Mesodermal cell (in vitro differentiated cells): ENCODE data around the gene RHO.

Source experiments
- H3K27ac ChIP-seq: 2 replicates; pipeline ENCODE4 v1.7.0; 2013; ENCODE audit warnings: mild to moderate bottlenecking, low read depth, low read length, moderate library complexity; ENCODE audit not compliant: severe bottlenecking
- H3K36me3 ChIP-seq: 2 replicates; pipeline ENCODE4 v1.7.1; 2013; ENCODE audit warnings: mild to moderate bottlenecking, low read length, moderate library complexity; ENCODE audit not compliant: control insufficient read depth, insufficient read depth
- H3K4me1 ChIP-seq: one replicate; pipeline ENCODE4 v1.7.1; 2013; ENCODE audit warnings: mild to moderate bottlenecking, low read length; ENCODE audit not compliant: insufficient read depth, control insufficient read depth, poor library complexity, severe bottlenecking
- H3K4me3 ChIP-seq: 2 replicates; pipeline ENCODE4 v1.7.0; 2013; ENCODE audit warnings: low read length, control low read depth, mild to moderate bottlenecking; ENCODE audit not compliant: insufficient read depth, poor library complexity, severe bottlenecking; ENCODE audit errors: extremely low read depth
- H3K9me3 ChIP-seq: 2 replicates; pipeline ENCODE4 v1.7.1; 2013; ENCODE audit warnings: mild to moderate bottlenecking, low read length, moderate library complexity; ENCODE audit not compliant: control insufficient read depth
- WGBS, 2 experiments: methylation state at CpG; one replicate each; pipeline ENCODE4 v1.1.5; 2013; ENCODE audit warnings: missing lambda C conversion rate in 2 of 2; ENCODE audit not compliant: insufficient coverage in 2 of 2; 5-methylcytosine and 5-hydroxymethylcytosine counted together

Gene RHO

GRCh38 chr3:129560911-129561594, 32.6 kb downstream of the RHO start:
- peaks cover 87% of the 10 kb centered on the region for H3K36me3 ChIP-seq
- WGBS, 2 experiments, result 74 to 79% methylated on average over 15 to 16 of the region's 18 CpGs

GRCh38 chr3:129561619-129562248, 33.3 kb downstream of the RHO start:
- H3K36me3 ChIP-seq, result peaks cover 87% of the 10 kb centered on the region
- no peak overlapping the region for H3K27ac ChIP-seq
- H3K4me1 ChIP-seq, result peaks cover 47% of the 10 kb centered on the region
- no peaks in the 10 kb centered on the region for H3K9me3 ChIP-seq
- H3K4me3 ChIP-seq, result no peak overlapping the region
- WGBS, 2 experiments, result 96 to 97% methylated on average over 9 to 11 of the region's 18 CpGs

More at GRCh38 chr3:129560911-129561594, 32.6 kb downstream of the RHO start:
- H3K4me1 ChIP-seq, result peaks cover 47% of the 10 kb centered on the region
- no peak overlapping the region for H3K4me3 ChIP-seq
- no peaks in the 10 kb centered on the region for H3K9me3 ChIP-seq
- peak overlapping the region; percentile 76 for H3K27ac ChIP-seq

- 94 to 97% methylated on average over 19 of the region's 19 CpGs for WGBS, 2 experiments
Measured at GRCh38 chr3:129562803-129563202, 34.4 kb downstream of the RHO start.

GRCh38 chr3:129563332-129563731, 34.9 kb downstream of the RHO start:
- 90 to 99% methylated on average over 12 of the region's 12 CpGs for WGBS, 2 experiments
- peaks cover 35% of the 10 kb centered on the region for H3K4me1 ChIP-seq
- no peak overlapping the region for H3K4me3 ChIP-seq
- no peaks in the 10 kb centered on the region for H3K9me3 ChIP-seq
- H3K36me3 ChIP-seq, result peaks cover 84% of the 10 kb centered on the region
- no peak overlapping the region for H3K27ac ChIP-seq

More at GRCh38 chr3:129562803-129563202, 34.4 kb downstream of the RHO start:
- no peaks in the 10 kb centered on the region for H3K9me3 ChIP-seq
- H3K4me3 ChIP-seq, result no peak overlapping the region
- H3K36me3 ChIP-seq, result peaks cover 87% of the 10 kb centered on the region
- peaks cover 39% of the 10 kb centered on the region for H3K4me1 ChIP-seq
- H3K27ac ChIP-seq, result peak overlapping the region; percentile 41

GRCh38 chr3:129563850-129564535, 35.6 kb downstream of the RHO start:
- Histone ChIP-seq H3K9me3 (no peaks in the 10 kb centered on the region), H3K27ac (peak overlapping the region; percentile 1), H3K4me1 (peaks cover 28% of the 10 kb centered on the region), H3K36me3 (peaks cover 83% of the 10 kb centered on the region), H3K4me3 (no peak overlapping the region)
- WGBS, 2 experiments, result 88 to 97% methylated on average over 5 to 8 of the region's 8 CpGs

GRCh38 chr3:129564981-129565644, 36.7 kb downstream of the RHO start:
- Histone ChIP-seq H3K27ac (peak overlapping the region; percentile 29), H3K4me3 (no peak overlapping the region), H3K4me1 (peaks cover 21% of the 10 kb centered on the region), H3K9me3 (no peaks in the 10 kb centered on the region), H3K36me3 (peaks cover 82% of the 10 kb centered on the region)
- WGBS, 2 experiments, result 96% methylated on average over 13 to 21 of the region's 21 CpGs

- WGBS, 2 experiments, result 98 to 100% methylated on average over 7 of the region's 7 CpGs
- peaks cover 13% of the 10 kb centered on the region for H3K4me1 ChIP-seq
- no peak overlapping the region for H3K27ac ChIP-seq
- peaks cover 87% of the 10 kb centered on the region for H3K36me3 ChIP-seq
- no peak overlapping the region for H3K4me3 ChIP-seq
- H3K9me3 ChIP-seq, result no peaks in the 10 kb centered on the region
Measured at GRCh38 chr3:129565902-129566301, 37.5 kb downstream of the RHO start.

- WGBS, 2 experiments, result 94 to 97% methylated on average over 17 to 18 of the region's 18 CpGs
- H3K36me3 ChIP-seq, result peaks cover 95% of the 10 kb centered on the region
- no peaks in the 10 kb centered on the region for H3K9me3 ChIP-seq
- H3K4me1 ChIP-seq, result peaks cover 4% of the 10 kb centered on the region
- no peak overlapping the region for H3K4me3 ChIP-seq
- H3K27ac ChIP-seq, result peak overlapping the region; percentile 10
Measured at GRCh38 chr3:129567176-129567705, 38.8 kb downstream of the RHO start.

GRCh38 chr3:129567939-129568338, 39.5 kb downstream of the RHO start:
- Histone ChIP-seq H3K4me1 (no peaks in the 10 kb centered on the region), H3K27ac (no peak overlapping the region), H3K36me3 (peaks cover 94% of the 10 kb centered on the region), H3K4me3 (no peak overlapping the region), H3K9me3 (no peaks in the 10 kb centered on the region)
- WGBS, 2 experiments, result 88 to 95% methylated on average over 5 of the region's 6 CpGs

GRCh38 chr3:129569856-129570255, 41.4 kb downstream of the RHO start:
- Histone ChIP-seq H3K27ac (no peak overlapping the region), H3K4me1 (no peaks in the 10 kb centered on the region), H3K9me3 (no peaks in the 10 kb centered on the region), H3K4me3 (no peak overlapping the region), H3K36me3 (peaks cover 94% of the 10 kb centered on the region)
- WGBS, 2 experiments, result 100% methylated on average over 2 to 6 of the region's 7 CpGs
